Measurements from ENCODE around the gene SLC13A5. TPM values are rescaled to one million over a fixed set of nuclear protein-coding genes. Genes with fewer than 3 reads are reported as not detected.

SLC13A5 gene
- total and polyA plus RNA-seq, 9 of the 15 experiments (the other 6 are each of a cell fraction or from before 2014, with no cell fraction given): 0.04 TPM; not detected in 8

DNA sequence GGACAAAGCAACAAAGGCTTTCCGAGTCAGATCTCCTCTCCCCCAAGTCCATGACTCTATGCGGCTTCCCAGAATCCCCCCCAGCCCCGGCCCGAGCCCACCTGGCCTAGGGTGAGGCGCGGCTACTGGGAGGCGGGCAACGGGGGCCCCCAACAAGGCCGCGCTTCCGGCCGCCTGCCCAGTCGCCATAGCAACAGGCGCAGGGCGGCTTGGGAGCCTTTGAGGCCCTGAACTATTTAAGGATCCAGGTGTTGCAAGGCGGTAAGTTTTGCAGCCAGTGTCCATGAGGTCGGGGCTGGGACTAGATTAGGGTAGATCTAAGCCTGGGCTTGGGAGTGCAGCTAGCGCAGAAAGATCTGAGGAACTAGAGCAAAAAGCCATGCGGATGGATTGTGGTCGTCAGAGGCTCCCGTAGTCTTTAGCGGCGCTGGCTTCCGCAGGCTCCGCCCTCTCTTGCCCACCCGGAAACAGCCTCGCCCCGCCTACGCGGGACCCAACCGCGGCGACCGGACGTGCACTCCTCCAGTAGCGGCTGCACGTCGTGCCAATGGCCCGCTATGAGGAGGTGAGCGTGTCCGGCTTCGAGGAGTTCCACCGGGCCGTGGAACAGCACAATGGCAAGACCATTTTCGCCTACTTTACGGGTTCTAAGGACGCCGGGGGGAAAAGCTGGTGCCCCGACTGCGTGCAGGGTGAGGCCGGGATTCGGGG is 72.5 kb downstream of the SLC13A5 start, which contains the start of the genes KIAA0753 and TXNDC17 (continued):
- TF ChIP-seq MEF2D (tag; conservative IDR thresholded peaks at IDR 0.05; ENCODE audit: low read depth) (0 out of 2 replicates have a peak, but pooled peaks have one; percentile 35), FIP1L1 (IDR thresholded peaks at IDR 0.05; ENCODE audit: low read depth, low read length, poor library complexity, severe bottlenecking) (peak; percentile 27), BMI1 (IDR thresholded peaks at IDR 0.05; ENCODE audit: low read length) (peak; percentile 77), ZFX (CRISPR knock-in tag; IDR thresholded peaks at IDR 0.05) (peak; percentile 93), RAD21 (CRISPR knock-in tag; conservative IDR thresholded peaks at IDR 0.05 in 1 of 2, IDR thresholded peaks at IDR 0.05 in 1 of 2) (no peak), NR3C1 (CRISPR knock-in tag; IDR thresholded peaks at IDR 0.05) (no peak), PHB (CRISPR knock-in tag; IDR thresholded peaks at IDR 0.05) (no peak), ETV5 (CRISPR knock-in tag; IDR thresholded peaks at IDR 0.05; ENCODE audit: low read depth) (peak; percentile 86), ATF1 (CRISPR knock-in tag; IDR thresholded peaks at IDR 0.05) (no peak), ATF1 (tag; IDR thresholded peaks at IDR 0.05) (peak; percentile 57), RFX1 (IDR thresholded peaks at IDR 0.05) (peak; percentile 98), L3MBTL2 (IDR thresholded peaks at IDR 0.05) (peak; percentile 72), LCOR (CRISPR knock-in tag; IDR thresholded peaks at IDR 0.05) (0 out of 2 replicates have a peak, but pooled peaks have one; percentile 54)
- TF ChIP-seq, protein P1, sequence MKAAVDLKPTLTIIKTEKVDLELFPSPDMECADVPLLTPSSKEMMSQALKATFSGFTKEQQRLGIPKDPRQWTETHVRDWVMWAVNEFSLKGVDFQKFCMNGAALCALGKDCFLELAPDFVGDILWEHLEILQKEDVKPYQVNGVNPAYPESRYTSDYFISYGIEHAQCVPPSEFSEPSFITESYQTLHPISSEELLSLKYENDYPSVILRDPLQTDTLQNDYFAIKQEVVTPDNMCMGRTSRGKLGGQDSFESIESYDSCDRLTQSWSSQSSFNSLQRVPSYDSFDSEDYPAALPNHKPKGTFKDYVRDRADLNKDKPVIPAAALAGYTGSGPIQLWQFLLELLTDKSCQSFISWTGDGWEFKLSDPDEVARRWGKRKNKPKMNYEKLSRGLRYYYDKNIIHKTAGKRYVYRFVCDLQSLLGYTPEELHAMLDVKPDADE (conservative IDR thresholded peaks at IDR 0.05; ENCODE audit: control insufficient read depth, low read depth, low read length): peak; percentile 56
- TF ChIP-seq, protein P2, sequence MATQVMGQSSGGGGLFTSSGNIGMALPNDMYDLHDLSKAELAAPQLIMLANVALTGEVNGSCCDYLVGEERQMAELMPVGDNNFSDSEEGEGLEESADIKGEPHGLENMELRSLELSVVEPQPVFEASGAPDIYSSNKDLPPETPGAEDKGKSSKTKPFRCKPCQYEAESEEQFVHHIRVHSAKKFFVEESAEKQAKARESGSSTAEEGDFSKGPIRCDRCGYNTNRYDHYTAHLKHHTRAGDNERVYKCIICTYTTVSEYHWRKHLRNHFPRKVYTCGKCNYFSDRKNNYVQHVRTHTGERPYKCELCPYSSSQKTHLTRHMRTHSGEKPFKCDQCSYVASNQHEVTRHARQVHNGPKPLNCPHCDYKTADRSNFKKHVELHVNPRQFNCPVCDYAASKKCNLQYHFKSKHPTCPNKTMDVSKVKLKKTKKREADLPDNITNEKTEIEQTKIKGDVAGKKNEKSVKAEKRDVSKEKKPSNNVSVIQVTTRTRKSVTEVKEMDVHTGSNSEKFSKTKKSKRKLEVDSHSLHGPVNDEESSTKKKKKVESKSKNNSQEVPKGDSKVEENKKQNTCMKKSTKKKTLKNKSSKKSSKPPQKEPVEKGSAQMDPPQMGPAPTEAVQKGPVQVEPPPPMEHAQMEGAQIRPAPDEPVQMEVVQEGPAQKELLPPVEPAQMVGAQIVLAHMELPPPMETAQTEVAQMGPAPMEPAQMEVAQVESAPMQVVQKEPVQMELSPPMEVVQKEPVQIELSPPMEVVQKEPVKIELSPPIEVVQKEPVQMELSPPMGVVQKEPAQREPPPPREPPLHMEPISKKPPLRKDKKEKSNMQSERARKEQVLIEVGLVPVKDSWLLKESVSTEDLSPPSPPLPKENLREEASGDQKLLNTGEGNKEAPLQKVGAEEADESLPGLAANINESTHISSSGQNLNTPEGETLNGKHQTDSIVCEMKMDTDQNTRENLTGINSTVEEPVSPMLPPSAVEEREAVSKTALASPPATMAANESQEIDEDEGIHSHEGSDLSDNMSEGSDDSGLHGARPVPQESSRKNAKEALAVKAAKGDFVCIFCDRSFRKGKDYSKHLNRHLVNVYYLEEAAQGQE (IDR thresholded peaks at IDR 0.05; ENCODE audit: borderline replicate concordance): no peak
- TF ChIP-seq, protein P2 (CRISPR knock-in tag; IDR thresholded peaks at IDR 0.05; ENCODE audit: low read depth): peak; percentile 31; the same call in 1 of the 2 replicates
